GM18907 (cell line): ENCODE data around the gene NFKBIE.
"Not testable (repeated sequence)": the region's sequence is repeated elsewhere in the genome, so short reads cannot be mapped to it uniquely, and the experiment has no call there.

Source experiments
- ATAC-seq: cut with Tn5 transposase; IDR thresholded peaks from one replicate; pipeline ENCODE4 v1.9.1; 2021; ENCODE audit warnings: mild to moderate bottlenecking, moderate library complexity; ENCODE audit not compliant: unreplicated experiment

The NFKBIE gene

GRCh38 chr6:44265007-44265721 lies at the start of gene NFKBIE:
TSS of gene NFKBIE (minus strand) at chr6:44265551. CDS start at chr6:44265346, 205 bp downstream.
- peak; percentile 39 for ATAC-seq

GRCh38 chr6:44314657-44315056 lies 49.3 kb upstream of the NFKBIE start:
- not testable (repeated sequence) for ATAC-seq

- ATAC-seq: peak; percentile 92
Measured at GRCh38 chr6:44312901-44313788, 47.8 kb upstream of the NFKBIE start, which contains the start of gene AARS2. TSS of gene AARS2 (minus strand) at chr6:44313347. CDS start at chr6:44313323, 24 bp downstream.

- ATAC-seq: no peak
Measured at GRCh38 chr6:44311767-44312166, 46.4 kb upstream of the NFKBIE start.

GRCh38 chr6:44311304-44311703 lies 46.0 kb upstream of the NFKBIE start:
- no peak for ATAC-seq

- ATAC-seq: no peak
Measured at GRCh38 chr6:44310241-44310640, 44.9 kb upstream of the NFKBIE start.

GRCh38 chr6:44309631-44310030 lies 44.3 kb upstream of the NFKBIE start:
- no peak for ATAC-seq

GRCh38 chr6:44309092-44309491 lies 43.7 kb upstream of the NFKBIE start:
- no peak for ATAC-seq

- no peak for ATAC-seq
Measured at GRCh38 chr6:44307217-44307616, 41.9 kb upstream of the NFKBIE start.

- ATAC-seq: no peak
Measured at GRCh38 chr6:44306710-44307109, 41.4 kb upstream of the NFKBIE start.

GRCh38 chr6:44305200-44305725 lies 39.9 kb upstream of the NFKBIE start:
- peak; percentile 14 for ATAC-seq

- ATAC-seq: peak; percentile 47
Measured at GRCh38 chr6:44304282-44305199, 39.2 kb upstream of the NFKBIE start.

- ATAC-seq: no peak
Measured at GRCh38 chr6:44303842-44304241, 38.5 kb upstream of the NFKBIE start.

GRCh38 chr6:44302856-44303255 lies 37.5 kb upstream of the NFKBIE start:
- no peak for ATAC-seq

GRCh38 chr6:44301782-44302564 lies 36.6 kb upstream of the NFKBIE start:
- no peak for ATAC-seq

- ATAC-seq: no peak
Measured at GRCh38 chr6:44301106-44301505, 35.8 kb upstream of the NFKBIE start.

GRCh38 chr6:44300292-44300823 lies 35.0 kb upstream of the NFKBIE start:
- ATAC-seq: no peak

- ATAC-seq: no peak
Measured at GRCh38 chr6:44298864-44299263, 33.5 kb upstream of the NFKBIE start.

GRCh38 chr6:44298055-44298803 lies 32.9 kb upstream of the NFKBIE start:
- ATAC-seq: no peak
